ENCODE results near the gene PPP2R2B.
"Not testable (repeated sequence)": the region's sequence is repeated elsewhere in the genome, so short reads cannot be mapped to it uniquely, and the experiment has no call there.

Gene PPP2R2B

DNA sequence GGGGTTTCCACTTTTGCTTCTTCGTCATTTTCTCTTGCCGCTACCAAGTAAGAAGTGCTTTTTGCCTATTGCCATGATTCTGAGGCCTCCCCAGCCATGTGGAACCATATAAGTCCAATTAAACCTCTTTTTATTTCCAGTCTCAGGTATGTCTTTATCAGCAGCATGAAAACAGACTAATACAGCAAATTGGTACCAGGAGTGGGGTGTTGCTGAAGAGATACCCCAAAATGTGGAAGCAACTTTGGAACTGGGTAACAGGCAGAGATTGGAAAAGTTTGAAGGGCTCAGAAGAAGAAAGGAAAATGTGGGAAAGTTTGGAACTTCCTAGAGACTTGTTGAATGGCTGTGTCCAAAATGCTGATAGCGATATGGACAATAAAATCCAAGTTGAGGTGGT lies 149.8 kb downstream of the PPP2R2B start:
- not testable (repeated sequence) for H3K4me3 Mint-ChIP-seq, H3K4me1 Mint-ChIP-seq

GRCh38 chr5:146726891-146727290 lies 151.7 kb downstream of the PPP2R2B start:
- Mint-ChIP-seq H3K36me3 (no peaks in the 10 kb centered on the region), H3K4me3 (no peak overlapping the region), H3K27ac (no peak overlapping the region), H3K9me3 (peaks cover 6% of the 10 kb centered on the region), H3K4me1 (peaks cover 11% of the 10 kb centered on the region)
- DNase-seq (ENCODE audit: low spot score in 2 of 2) (no peak), ATAC-seq (no peak)

More for the DNA sequence above, 149.8 kb downstream of the PPP2R2B start:
- ATAC-seq; H3K9me3 Mint-ChIP-seq; H3K36me3 Mint-ChIP-seq; H3K27ac Mint-ChIP-seq; DNase-seq (ENCODE audit: low spot score in 2 of 2): not testable (repeated sequence)

DNA sequence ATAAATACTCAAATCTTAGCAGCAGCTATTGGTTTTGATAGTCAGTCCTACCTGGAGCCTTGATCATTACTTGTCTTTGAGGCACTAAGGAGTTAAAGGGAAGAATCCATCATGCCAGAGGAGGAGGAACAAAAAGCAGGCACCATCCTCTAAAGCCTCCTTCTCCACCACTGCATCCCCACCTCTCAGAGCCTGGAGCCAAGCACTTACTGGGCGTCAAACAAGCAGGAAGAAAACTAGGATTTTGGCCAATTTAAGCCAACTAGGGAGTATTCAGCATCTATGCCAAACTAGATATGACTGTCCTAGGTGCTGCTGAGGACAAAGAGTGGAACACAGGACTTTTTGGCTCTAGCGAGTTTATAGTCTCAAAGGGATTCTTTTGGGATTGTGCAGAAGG lies 152.5 kb downstream of the PPP2R2B start:
- ATAC-seq (no peak), DNase-seq (ENCODE audit: low spot score in 2 of 2) (no peak)
- Mint-ChIP-seq H3K9me3 (peaks cover 6% of the 10 kb centered on the region), H3K27ac (no peak overlapping the region), H3K4me1 (peaks cover 11% of the 10 kb centered on the region), H3K4me3 (no peak overlapping the region), H3K36me3 (no peaks in the 10 kb centered on the region)

GRCh38 chr5:146725025-146725424 lies 153.5 kb downstream of the PPP2R2B start:
- peaks cover 6% of the 10 kb centered on the region for H3K9me3 Mint-ChIP-seq
- peaks cover 15% of the 10 kb centered on the region for H3K4me1 Mint-ChIP-seq
- DNase-seq (ENCODE audit: low spot score in 2 of 2) = no peak
- no peak for ATAC-seq
- H3K36me3 Mint-ChIP-seq = no peaks in the 10 kb centered on the region
- H3K4me3 Mint-ChIP-seq = no peak overlapping the region
- H3K27ac Mint-ChIP-seq = no peak overlapping the region

GRCh38 chr5:146722361-146722779 lies 156.2 kb downstream of the PPP2R2B start:
- no peak overlapping the region for H3K27ac Mint-ChIP-seq
- peaks cover 25% of the 10 kb centered on the region for H3K4me1 Mint-ChIP-seq
- no peaks in the 10 kb centered on the region for H3K9me3 Mint-ChIP-seq
- DNase-seq (ENCODE audit: low spot score in 2 of 2) (no peak), ATAC-seq (no peak)
- no peak overlapping the region for H3K4me3 Mint-ChIP-seq
- H3K36me3 Mint-ChIP-seq = no peaks in the 10 kb centered on the region

- no peak for ATAC-seq
- no peak overlapping the region for H3K4me3 Mint-ChIP-seq
- DNase-seq (ENCODE audit: low spot score in 2 of 2) = no peak
- no peak overlapping the region for H3K27ac Mint-ChIP-seq
- peaks cover 25% of the 10 kb centered on the region for H3K4me1 Mint-ChIP-seq
- no peaks in the 10 kb centered on the region for H3K9me3 Mint-ChIP-seq
- no peaks in the 10 kb centered on the region for H3K36me3 Mint-ChIP-seq
Measured at GRCh38 chr5:146721073-146721815, 157.3 kb downstream of the PPP2R2B start.

DNA sequence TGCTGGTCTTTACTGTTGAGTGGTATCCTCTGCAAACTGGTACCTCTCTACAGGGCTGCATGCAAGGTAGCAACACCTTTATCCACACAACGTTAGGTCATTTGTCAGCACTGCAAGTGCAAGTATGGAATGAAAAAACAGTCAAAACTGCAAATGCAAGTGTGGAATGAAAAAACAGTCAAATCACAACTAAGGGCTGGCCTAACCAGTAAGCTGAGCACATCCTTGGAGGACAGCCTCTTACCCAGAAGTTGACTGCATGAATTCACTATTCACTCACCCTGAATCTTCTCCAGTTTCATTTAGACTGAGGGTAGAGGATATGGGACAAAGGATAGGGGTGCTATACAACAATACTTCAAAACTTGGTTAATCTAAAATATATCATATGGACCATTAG lies 158.4 kb downstream of the PPP2R2B start:
- Mint-ChIP-seq H3K9me3 (no peaks in the 10 kb centered on the region), H3K36me3 (no peaks in the 10 kb centered on the region), H3K4me1 (peaks cover 23% of the 10 kb centered on the region), H3K27ac (no peak overlapping the region), H3K4me3 (no peak overlapping the region)
- ATAC-seq (peak; percentile 92), DNase-seq (ENCODE audit: low spot score in 2 of 2) (no peak)

DNA sequence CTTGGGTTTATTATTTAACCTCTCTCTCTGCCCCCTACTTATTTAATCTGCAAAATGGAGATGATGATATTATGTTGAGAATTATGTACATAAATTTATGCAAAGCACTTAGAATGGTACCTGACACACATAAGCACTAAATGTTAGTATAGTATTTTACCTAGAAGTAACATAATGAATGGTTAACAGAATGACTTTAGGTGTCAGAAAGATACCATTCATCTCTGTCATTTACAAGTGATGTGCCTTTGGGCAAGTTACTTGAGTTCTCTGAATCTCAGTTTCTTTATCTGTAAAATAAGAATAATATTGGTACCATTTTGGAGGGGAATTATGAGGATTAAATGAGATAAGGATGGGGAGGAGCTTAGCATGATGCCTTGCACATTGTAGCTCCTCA lies 159.4 kb downstream of the PPP2R2B start:
- no peaks in the 10 kb centered on the region for H3K9me3 Mint-ChIP-seq
- no peak for DNase-seq (ENCODE audit: low spot score in 2 of 2)
- ATAC-seq = peak; percentile 75

DNA sequence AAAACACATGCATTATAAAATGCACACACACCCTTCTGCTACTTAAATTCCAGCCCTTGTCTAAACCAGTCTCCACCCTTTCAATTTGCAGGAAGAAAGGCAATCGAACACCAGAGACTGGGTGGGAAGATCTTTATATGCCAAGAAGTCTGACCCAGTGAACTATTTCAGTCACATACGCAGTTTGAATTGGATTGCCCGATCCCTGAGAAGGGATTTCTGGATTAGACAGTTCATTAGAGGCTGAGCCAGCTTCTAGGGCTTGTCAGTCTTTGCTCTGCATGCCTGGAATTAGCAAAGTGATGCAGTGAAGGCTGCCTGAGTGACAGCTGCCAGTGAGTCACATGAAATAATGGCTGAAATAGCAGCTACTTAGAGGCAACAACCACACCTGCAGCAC lies 159.9 kb downstream of the PPP2R2B start:
- DNase-seq (ENCODE audit: low spot score in 2 of 2) = no peak
- Mint-ChIP-seq H3K4me3 (no peak overlapping the region), H3K27ac (no peak overlapping the region), H3K4me1 (peaks cover 19% of the 10 kb centered on the region), H3K36me3 (no peaks in the 10 kb centered on the region), H3K9me3 (no peaks in the 10 kb centered on the region)
- no peak for ATAC-seq

More for the DNA sequence above, 159.4 kb downstream of the PPP2R2B start:
- Mint-ChIP-seq H3K4me3 (no peak overlapping the region), H3K27ac (no peak overlapping the region), H3K4me1 (peaks cover 19% of the 10 kb centered on the region), H3K36me3 (no peaks in the 10 kb centered on the region)

DNA sequence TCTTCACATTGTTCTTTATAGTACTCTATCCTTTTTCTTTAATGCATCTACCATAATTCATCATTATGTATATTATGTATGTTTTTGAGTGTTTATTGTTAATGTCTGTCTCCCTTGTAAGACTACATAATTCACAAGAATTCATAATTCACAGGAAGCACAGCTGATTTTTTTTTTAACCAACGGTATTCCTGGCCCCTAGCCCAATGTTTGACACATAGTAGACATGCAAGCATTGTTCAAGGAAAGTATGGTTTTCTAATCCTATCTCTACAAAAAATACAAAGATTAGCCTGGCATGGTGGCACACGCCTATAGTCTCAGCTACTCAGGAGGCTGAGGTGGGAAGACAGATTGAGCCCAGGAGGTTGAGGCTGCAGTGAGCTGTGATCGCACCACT lies 160.6 kb downstream of the PPP2R2B start:
- ATAC-seq = no peak
- Mint-ChIP-seq H3K4me3 (no peak overlapping the region), H3K4me1 (peaks cover 18% of the 10 kb centered on the region), H3K9me3 (no peaks in the 10 kb centered on the region), H3K36me3 (no peaks in the 10 kb centered on the region), H3K27ac (no peak overlapping the region)
- DNase-seq (ENCODE audit: low spot score in 2 of 2) = no peak

DNA sequence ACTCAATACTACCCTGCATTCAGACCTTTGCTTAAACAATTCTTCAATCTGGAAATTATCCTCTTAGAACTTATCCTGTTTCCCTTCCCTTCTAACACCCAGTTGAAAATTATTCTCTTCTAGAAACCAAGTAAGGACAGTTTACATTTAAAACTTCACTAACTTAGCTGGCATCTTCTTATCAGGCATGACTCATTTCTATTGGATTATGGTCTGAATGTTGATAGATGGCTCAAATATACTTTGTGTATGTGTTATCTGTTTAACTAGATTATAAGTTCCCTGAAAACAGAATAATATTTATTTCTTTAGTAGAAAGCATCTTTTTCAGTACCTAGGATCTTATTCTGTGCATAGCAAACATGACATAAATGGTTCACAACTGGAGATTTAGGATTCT lies 161.9 kb downstream of the PPP2R2B start:
- peaks cover 13% of the 10 kb centered on the region for H3K4me1 Mint-ChIP-seq
- no peak overlapping the region for H3K4me3 Mint-ChIP-seq
- no peaks in the 10 kb centered on the region for H3K9me3 Mint-ChIP-seq
- DNase-seq (ENCODE audit: low spot score in 2 of 2) (no peak), ATAC-seq (no peak)
- H3K27ac Mint-ChIP-seq = no peak overlapping the region
- no peaks in the 10 kb centered on the region for H3K36me3 Mint-ChIP-seq

DNA sequence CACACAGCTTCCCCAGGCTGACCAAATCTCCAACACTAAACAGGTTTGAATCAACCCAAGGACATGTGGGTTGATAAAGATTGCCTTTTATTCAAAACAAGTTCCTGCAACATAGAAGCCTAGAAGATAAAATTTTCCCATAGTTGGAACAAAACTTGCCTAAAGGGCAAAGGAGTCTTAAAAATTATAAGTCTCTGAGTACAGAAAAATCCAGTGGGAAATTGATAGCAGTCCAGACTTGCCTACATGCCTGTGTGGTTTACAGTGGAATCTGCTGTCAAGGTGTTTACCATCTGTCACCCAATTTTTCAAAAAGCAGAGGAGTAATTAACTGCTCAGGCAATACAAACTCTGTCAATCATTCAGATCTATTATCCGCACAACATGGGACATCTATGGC lies 168.2 kb downstream of the PPP2R2B start:
- ATAC-seq (no peak), DNase-seq (ENCODE audit: low spot score in 2 of 2) (no peak)
- H3K4me3 Mint-ChIP-seq = no peak overlapping the region
- H3K36me3 Mint-ChIP-seq = no peaks in the 10 kb centered on the region
- no peaks in the 10 kb centered on the region for H3K9me3 Mint-ChIP-seq
- H3K4me1 Mint-ChIP-seq = peaks cover 14% of the 10 kb centered on the region
- H3K27ac Mint-ChIP-seq = no peak overlapping the region

GRCh38 chr5:146707316-146707715 lies 171.2 kb downstream of the PPP2R2B start:
- Mint-ChIP-seq H3K9me3 (no peaks in the 10 kb centered on the region), H3K36me3 (no peaks in the 10 kb centered on the region), H3K4me3 (no peak overlapping the region), H3K27ac (peak overlapping the region; percentile 77), H3K4me1 (peaks cover 38% of the 10 kb centered on the region)
- ATAC-seq = no peak
- no peak for DNase-seq (ENCODE audit: low spot score in 2 of 2)

DNA sequence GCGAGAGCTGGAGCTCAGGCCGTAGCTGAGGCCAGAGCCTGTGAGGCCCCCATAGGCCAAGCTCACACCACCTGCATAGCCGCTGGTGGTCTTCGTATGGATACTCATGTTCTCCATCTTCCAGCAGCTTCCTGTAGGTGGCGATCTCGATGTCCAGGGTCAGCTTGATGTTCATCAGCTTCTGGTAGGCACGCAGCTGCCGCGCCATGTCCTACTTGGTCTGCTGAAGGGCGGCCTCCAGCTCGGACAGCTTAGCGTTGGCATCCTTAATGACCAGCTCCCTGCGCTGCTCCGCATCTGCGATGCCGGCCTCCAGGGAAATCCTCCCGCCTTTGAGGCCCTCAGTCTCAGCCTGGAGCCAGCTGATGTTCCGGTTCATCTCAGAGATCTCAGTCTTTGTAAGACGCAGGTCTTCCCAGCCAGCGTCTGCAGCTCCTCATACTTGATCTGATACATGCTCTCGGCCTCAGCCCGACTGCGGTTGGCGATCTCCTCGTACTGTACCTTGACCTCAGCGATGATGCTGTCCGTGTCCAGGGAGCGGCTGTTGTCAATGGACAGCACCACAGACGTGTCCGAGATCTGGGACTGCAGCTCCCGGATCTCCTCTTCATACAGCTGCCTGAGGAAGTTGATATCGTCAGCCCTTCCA lies 172.1 kb downstream of the PPP2R2B start:
- Mint-ChIP-seq H3K36me3 (no peaks in the 10 kb centered on the region), H3K4me1 (peaks cover 36% of the 10 kb centered on the region), H3K4me3 (no peak overlapping the region), H3K27ac (peak overlapping the region; percentile 77), H3K9me3 (no peaks in the 10 kb centered on the region)
- ATAC-seq (no peak), DNase-seq (ENCODE audit: low spot score in 2 of 2) (no peak)

DNA sequence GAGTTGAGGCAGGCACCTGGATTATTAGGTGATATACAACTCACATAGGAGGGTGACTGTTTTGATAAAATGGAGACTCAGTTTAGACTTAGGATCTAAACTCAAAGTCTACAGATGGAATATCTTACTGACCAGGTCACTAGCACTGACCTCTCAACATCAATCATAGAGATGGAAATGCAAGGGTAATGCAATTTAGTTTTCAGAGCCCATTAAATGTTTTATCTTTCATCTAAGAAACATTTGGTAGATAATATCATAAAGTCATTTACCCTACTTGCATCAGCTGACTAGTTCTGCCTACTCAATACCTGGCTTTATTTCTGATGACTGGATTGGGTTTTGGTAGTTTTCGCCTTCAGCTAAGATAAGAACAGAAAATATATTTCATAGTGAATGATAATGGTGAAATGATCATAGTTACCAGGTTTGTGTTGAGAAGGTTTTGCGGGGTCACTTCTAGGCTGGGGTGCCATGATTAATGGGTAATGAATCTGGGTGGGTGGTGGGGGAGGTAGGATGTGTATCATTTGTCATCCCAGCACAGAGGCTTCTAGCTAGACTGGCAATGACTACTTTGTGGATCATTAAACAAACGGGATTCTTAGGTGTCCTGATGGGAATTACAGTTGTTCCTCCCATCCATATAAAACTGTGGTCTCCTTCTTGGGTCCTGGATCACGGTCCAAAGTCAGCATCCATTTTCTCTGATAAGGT lies 173.4 kb downstream of the PPP2R2B start:
- Mint-ChIP-seq H3K27ac (no peak overlapping the region), H3K36me3 (no peaks in the 10 kb centered on the region), H3K4me1 (peaks cover 32% of the 10 kb centered on the region), H3K4me3 (no peak overlapping the region), H3K9me3 (no peaks in the 10 kb centered on the region)
- DNase-seq (ENCODE audit: low spot score in 2 of 2) = no peak
- ATAC-seq = no peak

DNA sequence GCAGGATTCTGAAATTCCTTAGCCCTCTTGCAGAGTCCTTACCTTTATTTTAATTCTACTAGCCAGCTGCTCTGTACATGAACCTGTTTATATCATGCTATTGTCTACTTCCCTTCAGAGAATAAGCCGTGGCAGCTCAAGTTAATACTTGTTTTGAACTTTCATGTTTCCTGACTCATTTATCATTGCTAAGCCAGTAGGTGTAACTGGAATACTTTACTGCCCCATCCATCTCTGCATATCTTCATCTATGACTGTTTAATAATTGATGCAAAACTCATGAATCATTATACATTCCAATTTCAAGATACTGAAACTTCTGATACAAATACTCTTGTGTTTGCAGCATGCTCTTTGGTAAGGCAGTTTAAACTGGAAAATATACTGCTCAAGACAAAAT lies 174.7 kb downstream of the PPP2R2B start:
- DNase-seq (ENCODE audit: low spot score in 2 of 2) (no peak), ATAC-seq (no peak)
- Mint-ChIP-seq H3K27ac (no peak overlapping the region), H3K36me3 (no peaks in the 10 kb centered on the region), H3K4me3 (no peak overlapping the region), H3K4me1 (peaks cover 33% of the 10 kb centered on the region), H3K9me3 (no peaks in the 10 kb centered on the region)
